BLaER1 treated with 17β-estradiol and CSF1 and Interleukin-3, amounts not matched to agents 10 nM and 100 nM (cell line): ENCODE data around the gene DCAKD.
A peak's percentile ranks its signal among the peaks of the same experiment; 100 is the strongest.

Source experiments
- H3K27ac ChIP-seq, 11 experiments: shearing (Covaris generic); formaldehyde crosslinking; 2 replicates each; pipeline ENCODE4 v1.8.1; 2022
- H3K27me3 ChIP-seq, 11 experiments: shearing (Covaris generic); formaldehyde crosslinking; 2 replicates each; pipeline ENCODE4 v1.8.1; 2022
- H3K36me3 ChIP-seq, 11 experiments: shearing (Covaris generic); formaldehyde crosslinking; 2 replicates each; pipeline ENCODE4 v1.8.1; 2022
- H3K4me1 ChIP-seq, 10 experiments: shearing (Covaris generic); formaldehyde crosslinking; 2 replicates each; pipeline ENCODE4 v1.8.1; 2022
- H3K4me2 ChIP-seq, 11 experiments: shearing (Covaris generic); formaldehyde crosslinking; 2 replicates each; pipeline ENCODE4 v1.8.1; 2022
- H3K4me3 ChIP-seq, 10 experiments: shearing (Covaris generic); formaldehyde crosslinking; 2 replicates each; pipeline ENCODE4 v1.8.1; 2022
- H3K9ac ChIP-seq, 11 experiments: shearing (Covaris generic); formaldehyde crosslinking; 2 replicates each; pipeline ENCODE4 v1.8.1; 2022
- H3K9me3 ChIP-seq, 11 experiments: shearing (Covaris generic); formaldehyde crosslinking; replicated peaks in 1 of 11; 2 replicates each; pipeline ENCODE4 v1.8.1; 2022
- H4K20me1 ChIP-seq, 11 experiments: shearing (Covaris generic); formaldehyde crosslinking; 2 replicates each; pipeline ENCODE4 v1.8.1; 2022
- Cebpa-rat ChIP-seq, 11 experiments: shearing (Covaris generic); IDR thresholded peaks; 2 replicates each; pipeline ENCODE4 v1.8.1; 2022

The DCAKD gene

GRCh38 chr17:45051060-45051719, at the start of gene DCAKD:
Gene DCAKD (minus strand): TSS chr17:45051632. CDS start chr17:45034885, 16,747 bp downstream.
- H3K27me3 ChIP-seq: no peaks in the 10 kb centered on the region
- H3K9ac ChIP-seq: peak within 1 kb of the TSS; percentile 85 to 95 (median 87)
- H3K4me3 ChIP-seq: peak within 1 kb of the TSS; percentile 60 to 81 (median 68)
- TF ChIP-seq Cebpa-rat (IDR thresholded peaks at IDR 0.05): no peak
- H3K4me1 ChIP-seq: peaks cover 30 to 57% (median 36%) of the 10 kb centered on the region in 10 experiments
- peak within 1 kb of the TSS; percentile 67 to 95 (median 89) for H3K27ac ChIP-seq
- H3K9me3 ChIP-seq: no peaks in the 10 kb centered on the region
- H3K36me3 ChIP-seq: peaks cover 0 to 29% (median 2%) of the 10 kb centered on the region in 11 experiments; a peak in 7 of 22 replicates
- H3K4me2 ChIP-seq: peak within 1 kb of the TSS; percentile 77 to 98 (median 94)
- peaks cover 0 to 12% (median 5%) of the 10 kb centered on the region in 11 experiments; a peak in 10 of 22 replicates for H4K20me1 ChIP-seq

GRCh38 chr17:45098869-45099616, 47.6 kb upstream of the DCAKD start:
- no peak overlapping the region for H3K4me2 ChIP-seq

GRCh38 chr17:45098081-45098868, 46.8 kb upstream of the DCAKD start:
- H3K9ac ChIP-seq: no peak overlapping the region
- peaks cover 94 to 100% (median 97%) of the 10 kb centered on the region in 11 experiments for H3K36me3 ChIP-seq
- H3K4me3 ChIP-seq: no peak overlapping the region
- H3K4me2 ChIP-seq: no peak overlapping the region
- TF ChIP-seq Cebpa-rat (IDR thresholded peaks at IDR 0.05): no peak
- no peaks in the 10 kb centered on the region for H3K9me3 ChIP-seq
- H3K4me1 ChIP-seq: peaks cover 0 to 24% (median 6%) of the 10 kb centered on the region in 10 experiments; a peak in 9 of 20 replicates
- no peaks in the 10 kb centered on the region for H3K27me3 ChIP-seq
- H3K27ac ChIP-seq: no peak overlapping the region
- peaks cover 8 to 80% (median 33%) of the 10 kb centered on the region in 11 experiments; a peak in 17 of 22 replicates for H4K20me1 ChIP-seq

More at GRCh38 chr17:45098869-45099616, 47.6 kb upstream of the DCAKD start:
- H3K4me3 ChIP-seq: no peak overlapping the region
- H3K27me3 ChIP-seq: no peaks in the 10 kb centered on the region
- H3K9ac ChIP-seq: no peak overlapping the region
- no peak overlapping the region for H3K27ac ChIP-seq
- peaks cover 8 to 75% (median 27%) of the 10 kb centered on the region in 11 experiments; a peak in 16 of 22 replicates for H4K20me1 ChIP-seq
- H3K36me3 ChIP-seq: peaks cover 94 to 100% (median 97%) of the 10 kb centered on the region in 11 experiments
- no peak for TF ChIP-seq Cebpa-rat (IDR thresholded peaks at IDR 0.05)
- no peaks in the 10 kb centered on the region for H3K9me3 ChIP-seq
- peaks cover 0 to 24% (median 6%) of the 10 kb centered on the region in 10 experiments; a peak in 9 of 20 replicates for H3K4me1 ChIP-seq

GRCh38 chr17:45096926-45097325, 45.5 kb upstream of the DCAKD start:
- H3K9ac ChIP-seq: peak overlapping the region in 2 of 11 experiments; percentile 3 to 45; a peak in 1 of 22 replicates

GRCh38 chr17:45096141-45096540, 44.7 kb upstream of the DCAKD start:
- no peak for TF ChIP-seq Cebpa-rat (IDR thresholded peaks at IDR 0.05)
- peaks cover 0 to 7% (median under 1%) of the 10 kb centered on the region in 10 experiments; a peak in 5 of 20 replicates for H3K4me1 ChIP-seq
- peaks cover 94 to 100% (median 97%) of the 10 kb centered on the region in 11 experiments for H3K36me3 ChIP-seq
- H3K9ac ChIP-seq: peak overlapping the region in 2 of 11 experiments; percentile 29 to 45; a peak in 3 of 22 replicates
- H3K9me3 ChIP-seq: no peaks in the 10 kb centered on the region
- no peaks in the 10 kb centered on the region for H3K27me3 ChIP-seq
- peak overlapping the region in 1 of 11 experiments; percentile 4; a peak in 1 of 22 replicates for H3K27ac ChIP-seq
- 0 out of 22 replicates have a peak overlapping the region, but pooled peaks of 1 of the 11 experiments have one; percentile 15 for H3K4me2 ChIP-seq
- H3K4me3 ChIP-seq: no peak overlapping the region
- H4K20me1 ChIP-seq: peaks cover 14 to 84% (median 43%) of the 10 kb centered on the region in 11 experiments; a peak in 21 of 22 replicates

More at GRCh38 chr17:45096926-45097325, 45.5 kb upstream of the DCAKD start:
- Histone ChIP-seq H3K4me1 (peaks cover 0 to 15% (median 4%) of the 10 kb centered on the region in 10 experiments; a peak in 9 of 20 replicates), H3K27me3 (no peaks in the 10 kb centered on the region), H3K27ac (no peak overlapping the region), H3K36me3 (peaks cover 94 to 100% (median 97%) of the 10 kb centered on the region in 11 experiments), H4K20me1 (peaks cover 8 to 83% (median 40%) of the 10 kb centered on the region in 11 experiments; a peak in 21 of 22 replicates), H3K4me3 (no peak overlapping the region), H3K4me2 (no peak overlapping the region), H3K9me3 (no peaks in the 10 kb centered on the region)
- TF ChIP-seq Cebpa-rat (IDR thresholded peaks at IDR 0.05): no peak

GRCh38 chr17:45093444-45094110, 42.1 kb upstream of the DCAKD start:
- Histone ChIP-seq H3K4me2 (no peak overlapping the region), H3K4me1 (peaks cover 0 to 7% (median 0%) of the 10 kb centered on the region in 10 experiments; a peak in 4 of 20 replicates), H4K20me1 (peaks cover 14 to 90% (median 49%) of the 10 kb centered on the region in 11 experiments; a peak in 21 of 22 replicates), H3K9ac (peak overlapping the region in 6 of 11 experiments; percentile 6 to 23 (median 9); a peak in 5 of 22 replicates), H3K36me3 (peaks cover 98 to 100% (median 100%) of the 10 kb centered on the region in 11 experiments), H3K27me3 (no peaks in the 10 kb centered on the region), H3K9me3 (no peaks in the 10 kb centered on the region), H3K4me3 (no peak overlapping the region), H3K27ac (no peak overlapping the region)
- no peak for TF ChIP-seq Cebpa-rat (IDR thresholded peaks at IDR 0.05)

- peaks cover 14 to 90% (median 53%) of the 10 kb centered on the region in 11 experiments; a peak in 21 of 22 replicates for H4K20me1 ChIP-seq
- H3K27ac ChIP-seq: no peak overlapping the region
- H3K9ac ChIP-seq: peak overlapping the region in 5 of 11 experiments; percentile 6 to 23 (median 7); a peak in 5 of 22 replicates
- H3K4me2 ChIP-seq: no peak overlapping the region
- H3K36me3 ChIP-seq: peaks cover 98 to 100% (median 100%) of the 10 kb centered on the region in 11 experiments
- H3K4me1 ChIP-seq: peaks cover 0 to 7% (median 2%) of the 10 kb centered on the region in 10 experiments; a peak in 5 of 20 replicates
- no peaks in the 10 kb centered on the region for H3K27me3 ChIP-seq
- no peak overlapping the region for H3K4me3 ChIP-seq
- no peak for TF ChIP-seq Cebpa-rat (IDR thresholded peaks at IDR 0.05)
- H3K9me3 ChIP-seq: no peaks in the 10 kb centered on the region
Measured at GRCh38 chr17:45092911-45093430, 41.5 kb upstream of the DCAKD start.
